Duodenal mucosa (tissue), 2 donors: ENCODE results near the gene LYVE1.

ENCODE experiments used
- H3K27ac ChIP-seq: one replicate; pipeline ENCODE4 v1.7.0; 2013; ENCODE audit warnings: low read depth, low read length
- H3K27me3 ChIP-seq, 2 donors: one replicate each; pipeline ENCODE4 v1.7.0; 2013; ENCODE audit warnings: low read length in 2 of 2, control low read depth in 1 of 2; ENCODE audit not compliant: insufficient read depth in 2 of 2, control insufficient read depth in 1 of 2
- H3K36me3 ChIP-seq, 2 donors: one replicate each; pipeline ENCODE4 v1.7.0; 2013; ENCODE audit warnings: low read length in 2 of 2, control low read depth in 1 of 2; ENCODE audit not compliant: insufficient read depth in 2 of 2, control insufficient read depth in 1 of 2
- H3K4me1 ChIP-seq, 2 donors: one replicate each; pipeline ENCODE4 v1.7.0; 2013; ENCODE audit warnings: low read length in 2 of 2, control low read depth in 1 of 2; ENCODE audit not compliant: insufficient read depth in 2 of 2, control insufficient read depth in 1 of 2
- H3K4me3 ChIP-seq, 2 donors: one replicate each; pipeline ENCODE4 v1.7.0; 2013; ENCODE audit warnings: low read length in 2 of 2, low read depth in 1 of 2
- H3K9ac ChIP-seq, 2 donors: one replicate each; pipeline ENCODE4 v1.7.0; 2013; ENCODE audit warnings: low read length in 2 of 2, low read depth in 1 of 2
- H3K9me3 ChIP-seq, 2 donors: one replicate each; pipeline ENCODE4 v1.7.0; 2013; ENCODE audit warnings: low read length in 2 of 2, control low read depth in 1 of 2; ENCODE audit not compliant: control insufficient read depth in 1 of 2

The LYVE1 gene

DNA sequence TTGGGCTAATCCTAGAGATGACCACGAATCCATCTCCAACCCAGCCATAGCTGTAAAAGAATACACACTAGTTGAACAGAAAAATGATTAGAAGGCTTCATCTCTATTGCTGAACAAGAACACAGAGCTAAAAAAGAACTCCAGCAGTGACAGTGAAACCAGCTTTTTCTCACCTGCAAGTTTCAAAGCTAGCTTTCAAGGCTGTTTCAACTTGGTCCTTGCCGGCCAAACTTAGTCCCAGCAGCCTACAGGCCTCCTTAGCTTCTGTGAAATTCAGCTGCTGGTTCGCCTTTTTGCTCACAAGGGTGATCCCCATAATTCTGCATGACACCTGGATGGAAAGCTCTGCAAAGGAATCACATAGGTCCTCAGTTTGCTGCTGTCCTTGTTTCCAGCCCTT lies 4.4 kb downstream of the LYVE1 start:
- Histone ChIP-seq H3K27ac (no peak overlapping the region), H3K27me3 (no peaks in the 10 kb centered on the region), H3K4me1 (peaks cover 4 to 5% of the 10 kb centered on the region in 2 donors), H3K9ac (no peak overlapping the region), H3K9me3 (no peaks in the 10 kb centered on the region), H3K4me3 (no peak overlapping the region), H3K36me3 (no peaks in the 10 kb centered on the region)

DNA sequence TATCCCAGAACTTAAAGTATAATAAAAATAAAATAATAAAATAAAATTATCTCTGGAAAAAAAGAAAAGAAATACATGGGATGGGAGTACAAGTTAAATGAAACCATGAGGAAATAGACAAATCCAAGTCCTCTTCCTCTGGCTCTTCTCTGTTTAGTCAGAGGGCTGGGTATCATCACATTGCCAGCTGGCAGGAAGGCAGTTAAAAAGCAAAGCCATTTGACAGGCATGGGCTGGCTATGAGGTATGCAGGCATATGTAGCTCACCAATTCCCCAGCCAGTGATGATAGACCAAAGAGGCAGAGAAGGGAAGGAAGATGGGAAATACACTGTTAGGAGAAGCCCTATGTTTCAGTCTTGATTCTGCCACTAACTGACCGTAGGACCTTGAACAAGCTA lies 6.5 kb downstream of the LYVE1 start:
- H3K9me3 ChIP-seq: no peaks in the 10 kb centered on the region
- H3K4me1 ChIP-seq: peaks cover 13 to 17% of the 10 kb centered on the region in 2 donors
- no peaks in the 10 kb centered on the region for H3K27me3 ChIP-seq
- H3K27ac ChIP-seq: no peak overlapping the region
- H3K4me3 ChIP-seq: no peak overlapping the region
- no peaks in the 10 kb centered on the region for H3K36me3 ChIP-seq
- no peak overlapping the region for H3K9ac ChIP-seq

DNA sequence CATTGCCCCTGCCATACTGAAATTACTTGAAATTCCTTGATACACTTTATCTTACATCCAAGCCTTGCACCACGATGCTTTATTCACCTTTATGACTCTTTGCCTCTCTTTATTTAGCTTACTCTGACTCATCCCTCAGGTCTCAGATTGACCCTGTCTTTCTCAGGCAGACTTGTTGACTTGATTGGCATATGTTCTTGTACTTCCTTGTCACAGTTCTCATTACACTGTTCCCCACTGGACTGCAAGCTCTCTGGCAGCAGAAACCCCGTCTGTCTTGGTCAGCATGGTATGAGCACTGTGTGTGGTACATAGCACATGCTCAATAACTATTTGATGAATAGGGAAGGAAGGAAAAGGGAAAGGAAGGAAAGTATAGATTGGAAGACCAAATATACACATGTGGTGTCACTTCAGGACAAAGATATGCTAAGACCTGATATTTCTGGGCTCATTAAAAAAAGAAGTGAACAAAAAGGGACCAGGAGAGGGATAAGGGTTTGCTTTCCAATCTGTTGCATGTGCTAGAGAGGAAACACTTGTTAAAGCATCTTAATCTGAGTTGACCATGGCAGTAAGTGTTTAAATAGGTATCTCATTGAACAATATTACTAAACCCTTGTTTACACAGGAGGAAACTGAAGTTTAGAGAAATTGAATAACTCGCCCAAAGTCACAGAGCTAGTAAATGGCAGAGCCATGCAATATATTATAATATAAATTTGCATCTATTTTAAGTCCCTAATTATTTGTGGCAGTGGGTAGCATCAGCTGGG lies 7.2 kb downstream of the LYVE1 start:
- H3K9me3 ChIP-seq: no peaks in the 10 kb centered on the region
- H3K4me1 ChIP-seq: peaks cover 13 to 19% of the 10 kb centered on the region in 2 donors
- no peaks in the 10 kb centered on the region for H3K27me3 ChIP-seq
- no peak overlapping the region for H3K9ac ChIP-seq
- no peaks in the 10 kb centered on the region for H3K36me3 ChIP-seq
- no peak overlapping the region for H3K27ac ChIP-seq
- no peak overlapping the region for H3K4me3 ChIP-seq

DNA sequence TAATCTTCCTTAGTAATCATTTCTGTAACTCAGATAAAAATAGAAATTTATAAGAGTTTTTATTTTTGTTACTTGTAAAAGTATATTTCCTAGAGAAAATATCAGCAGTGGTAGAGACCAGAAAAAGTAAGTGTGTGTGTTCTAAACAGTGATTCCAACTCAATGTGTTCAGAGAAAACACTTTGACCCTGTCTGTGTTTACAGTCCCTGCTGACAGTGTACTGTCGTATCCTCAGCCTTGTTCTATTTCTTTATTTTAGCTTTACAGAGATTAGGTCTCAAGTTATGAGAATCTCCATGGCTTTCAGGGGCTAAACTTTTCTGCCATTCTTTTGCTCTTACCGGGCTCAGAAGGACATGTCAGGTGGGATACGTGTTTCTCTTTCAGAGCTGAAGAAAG lies 10.2 kb downstream of the LYVE1 start:
- Histone ChIP-seq H3K36me3 (no peaks in the 10 kb centered on the region), H3K4me3 (no peak overlapping the region), H3K9me3 (no peaks in the 10 kb centered on the region), H3K27me3 (no peaks in the 10 kb centered on the region), H3K4me1 (peaks cover 13 to 19% of the 10 kb centered on the region in 2 donors), H3K27ac (no peak overlapping the region), H3K9ac (no peak overlapping the region)

DNA sequence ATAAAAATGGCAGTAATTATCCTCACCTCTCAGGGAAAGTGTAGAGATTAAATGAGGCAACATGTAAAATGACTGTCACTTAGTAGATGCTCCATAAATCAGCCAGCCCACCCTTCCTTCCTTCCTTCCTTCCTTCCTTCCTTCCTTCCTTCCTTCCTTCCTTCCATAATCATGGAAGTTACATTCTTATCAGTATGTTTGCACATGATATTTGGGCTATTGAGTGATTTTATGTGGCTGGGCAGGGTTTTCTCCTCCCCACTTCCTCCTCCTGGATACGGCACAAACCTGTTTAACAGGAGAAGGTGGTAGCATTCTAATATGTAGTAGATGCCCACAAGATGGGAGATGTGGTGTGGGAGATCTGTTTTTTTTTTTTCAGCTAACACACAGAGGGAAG lies 11.9 kb downstream of the LYVE1 start:
- peaks cover 13 to 19% of the 10 kb centered on the region in 2 donors for H3K4me1 ChIP-seq
- no peak overlapping the region for H3K27ac ChIP-seq
- no peaks in the 10 kb centered on the region for H3K27me3 ChIP-seq
- no peak overlapping the region for H3K9ac ChIP-seq
- H3K4me3 ChIP-seq: no peak overlapping the region
- no peaks in the 10 kb centered on the region for H3K36me3 ChIP-seq
- H3K9me3 ChIP-seq: no peaks in the 10 kb centered on the region

DNA sequence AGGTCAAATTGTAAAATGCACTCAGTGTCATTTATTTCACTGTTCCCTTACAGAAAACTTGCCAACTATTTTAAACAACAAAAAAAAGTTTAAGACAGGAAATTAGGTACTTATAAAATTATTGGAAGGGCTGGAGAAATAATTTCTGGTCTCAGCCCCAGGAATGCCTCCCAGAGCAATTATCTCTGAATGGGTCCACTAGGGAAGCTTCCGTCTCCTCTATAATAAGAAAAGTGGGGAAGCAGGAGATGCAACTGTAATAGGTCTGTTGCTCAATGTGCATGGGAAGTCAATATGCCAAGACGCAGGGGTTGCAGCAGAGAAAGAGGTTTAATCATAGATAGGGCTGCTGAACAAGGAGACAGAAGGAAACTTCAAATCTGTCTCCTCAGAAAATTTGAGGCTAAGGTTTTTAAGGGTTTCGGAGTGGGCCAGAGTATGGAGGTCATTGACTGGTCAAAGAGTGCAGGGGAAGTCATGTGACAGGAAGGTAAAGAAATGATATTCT lies 16.6 kb downstream of the LYVE1 start:
- Histone ChIP-seq H3K27ac (no peak overlapping the region), H3K9ac (no peak overlapping the region), H3K27me3 (no peaks in the 10 kb centered on the region), H3K36me3 (no peaks in the 10 kb centered on the region), H3K4me1 (peaks cover 0 to 7% of the 10 kb centered on the region in 2 donors), H3K4me3 (no peak overlapping the region), H3K9me3 (no peaks in the 10 kb centered on the region)

DNA sequence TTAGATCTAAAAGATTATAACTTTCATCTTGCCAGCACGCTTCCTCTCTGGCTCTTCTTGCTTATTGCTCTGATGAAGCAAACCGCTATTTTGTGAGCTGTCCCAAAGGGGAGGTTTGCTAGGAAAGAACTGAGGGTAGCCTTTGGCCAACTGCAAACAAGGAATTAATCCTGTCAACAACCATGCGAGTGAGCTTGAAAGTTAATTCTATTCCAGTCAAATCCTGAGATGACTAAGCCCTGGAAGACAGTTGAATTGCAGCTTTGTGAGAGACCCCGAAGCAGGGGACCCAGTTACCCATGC lies 17.2 kb downstream of the LYVE1 start:
- Histone ChIP-seq H3K27me3 (no peaks in the 10 kb centered on the region), H3K4me1 (peaks cover 0 to 5% of the 10 kb centered on the region in 2 donors), H3K4me3 (no peak overlapping the region), H3K36me3 (no peaks in the 10 kb centered on the region), H3K9ac (no peak overlapping the region), H3K9me3 (no peaks in the 10 kb centered on the region), H3K27ac (no peak overlapping the region)

DNA sequence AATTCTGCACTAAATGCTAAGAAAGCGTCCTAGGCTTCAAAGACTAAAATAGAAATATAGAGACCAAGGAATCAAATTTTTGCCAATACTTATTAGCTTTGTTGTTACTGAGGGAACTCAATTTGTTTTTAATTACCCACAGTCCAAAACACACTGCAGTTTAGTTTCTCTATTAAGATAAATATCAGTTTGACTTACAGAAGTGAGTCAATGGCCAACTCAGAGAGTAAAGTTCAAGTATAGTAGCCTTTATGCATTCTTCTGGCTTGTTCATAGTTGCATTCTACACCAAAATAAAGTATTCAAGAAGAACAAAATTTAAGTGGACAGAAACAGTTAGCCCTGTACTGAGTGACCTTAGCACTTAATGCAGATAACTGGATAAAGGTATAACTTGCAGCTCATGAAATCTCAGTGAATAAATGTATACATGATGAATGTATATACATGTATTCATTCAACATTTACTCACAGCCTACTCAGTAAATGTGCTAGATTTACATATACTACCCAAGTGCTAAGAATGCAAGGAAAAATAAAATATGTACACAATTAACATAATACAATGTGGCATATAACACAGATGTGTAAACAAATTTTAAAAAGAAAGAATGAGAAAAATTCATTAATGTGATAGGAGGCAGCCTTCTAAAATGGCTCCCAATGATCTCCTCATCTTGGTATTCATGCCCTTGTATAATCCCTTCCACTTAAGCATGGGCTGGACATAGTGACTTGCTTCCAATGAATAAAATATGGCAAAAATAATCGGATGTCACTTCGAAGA lies 17.8 kb downstream of the LYVE1 start:
- Histone ChIP-seq H3K4me3 (no peak overlapping the region), H3K36me3 (no peaks in the 10 kb centered on the region), H3K4me1 (peaks cover 0 to 5% of the 10 kb centered on the region in 2 donors), H3K27ac (no peak overlapping the region), H3K27me3 (no peaks in the 10 kb centered on the region), H3K9me3 (no peaks in the 10 kb centered on the region), H3K9ac (no peak overlapping the region)

DNA sequence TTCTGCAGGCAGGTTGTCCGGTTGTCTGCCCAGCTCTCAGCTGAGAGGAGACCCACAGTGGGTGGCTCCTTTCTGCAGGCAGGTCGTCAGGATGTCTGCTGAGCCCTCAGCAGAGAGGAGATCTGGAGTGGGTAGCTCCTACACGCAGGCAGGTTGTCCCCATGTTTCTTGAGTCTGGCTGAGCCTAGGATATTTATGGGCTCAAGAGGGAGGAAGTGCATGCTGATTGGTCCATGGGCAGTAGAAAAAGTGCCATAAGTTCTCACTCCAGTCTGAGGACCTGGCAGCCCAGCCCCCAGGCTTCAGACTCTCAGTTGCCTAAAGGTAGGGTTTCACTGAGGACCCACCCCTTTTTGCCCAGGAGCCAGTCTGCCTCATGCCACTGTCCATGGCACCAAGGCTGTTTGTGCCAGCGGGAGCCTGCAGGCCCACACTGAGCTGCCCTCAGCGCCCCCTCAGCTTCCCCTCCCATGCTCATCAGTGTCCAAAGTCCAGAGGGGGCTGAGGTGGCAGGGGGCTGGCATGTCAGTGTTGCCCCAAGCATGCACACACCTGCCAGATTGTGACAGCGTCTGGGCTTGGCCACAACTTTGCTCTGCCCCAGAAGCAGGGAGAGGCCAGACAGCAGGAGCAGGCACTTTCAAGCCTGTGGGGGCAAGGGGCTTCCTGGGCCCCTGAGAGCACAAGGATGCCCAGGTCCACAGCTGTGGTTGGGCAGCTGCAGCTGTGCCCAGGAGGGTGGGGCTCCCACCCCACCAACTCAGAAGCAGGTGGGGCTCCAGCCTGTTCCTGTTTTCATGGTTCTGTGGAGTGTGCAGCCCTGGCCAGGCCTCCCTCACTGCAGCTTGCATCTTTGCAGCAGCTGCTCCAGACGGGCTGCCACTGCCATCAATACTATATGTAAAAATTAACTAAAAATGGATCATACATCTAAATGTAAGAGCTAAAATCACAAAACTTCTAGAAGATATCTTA lies 23.7 kb downstream of the LYVE1 start:
- H3K4me3 ChIP-seq: no peak overlapping the region
- H3K4me1 ChIP-seq: peaks cover 9 to 10% of the 10 kb centered on the region in 2 donors
- H3K36me3 ChIP-seq: no peaks in the 10 kb centered on the region
- no peaks in the 10 kb centered on the region for H3K27me3 ChIP-seq
- no peak overlapping the region for H3K9ac ChIP-seq
- no peak overlapping the region for H3K27ac ChIP-seq
- no peaks in the 10 kb centered on the region for H3K9me3 ChIP-seq
